ENCODE data around the gene SGSM2. TPM values are rescaled to one million over a fixed set of nuclear protein-coding genes. Genes with fewer than 3 reads are reported as not detected.

SGSM2 gene
- total and polyA plus RNA-seq, 2 of the 13 experiments (the other 11 are each of a cell fraction or from before 2014, with no cell fraction given): 30.4 to 51.3 TPM

DNA sequence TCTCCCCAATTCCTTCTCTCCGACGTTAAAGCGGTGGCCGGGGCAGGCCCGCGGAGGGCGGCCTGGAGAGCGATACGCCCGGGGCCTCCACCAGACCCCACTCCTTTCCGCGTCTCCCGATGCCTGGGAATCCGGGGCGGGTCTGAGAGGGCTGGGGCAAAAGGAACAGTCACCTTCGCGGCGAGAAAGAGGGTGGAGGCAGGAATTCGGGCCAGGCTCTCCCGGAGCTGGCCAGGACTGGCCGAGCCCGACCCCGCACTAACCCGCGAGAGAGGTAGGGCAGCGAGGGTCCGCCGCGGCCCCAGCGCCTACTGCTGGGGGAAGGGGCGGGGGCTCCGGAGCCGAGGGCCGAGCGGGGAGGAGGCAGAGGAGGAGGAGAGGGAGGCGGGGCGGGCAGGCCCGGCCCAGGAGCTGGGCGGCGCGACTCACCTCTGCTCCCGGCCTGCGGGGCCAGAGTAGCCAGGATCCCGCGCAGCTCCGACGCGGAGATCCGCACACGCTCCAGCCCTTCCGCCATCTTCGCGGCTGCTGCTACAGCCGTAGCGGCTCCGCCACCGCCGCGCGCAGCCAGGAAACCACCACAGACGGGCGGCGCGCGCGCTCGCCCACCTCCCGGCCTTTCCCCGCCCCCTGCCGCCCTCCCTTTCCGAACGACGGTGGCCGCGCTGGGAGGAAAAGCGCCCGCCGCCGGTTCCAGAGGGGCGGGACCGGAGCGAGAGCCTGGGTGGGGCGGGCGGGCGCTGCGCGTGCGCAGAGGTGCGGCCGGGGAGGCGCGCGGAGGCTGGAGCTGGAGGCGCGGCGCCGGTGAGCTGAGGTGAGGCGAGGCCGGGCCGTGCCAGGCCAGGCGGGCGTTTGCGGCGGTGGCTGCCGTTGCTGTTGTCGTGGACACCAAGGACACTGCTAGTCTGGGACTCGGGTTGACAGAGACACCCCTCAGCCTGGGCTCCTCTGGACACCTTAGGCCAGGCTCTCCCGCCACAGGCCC lies 33.8 kb upstream of the SGSM2 start, which contains the start of the genes SMG6 and SRR (continued):
- TF ChIP-seq FUBP1 (CRISPR knock-in tag; IDR thresholded peaks at IDR 0.05; ENCODE audit: borderline replicate concordance) (no peak), ZNF556 (CRISPR knock-in tag; IDR thresholded peaks at IDR 0.05; ENCODE audit: borderline replicate concordance) (0 out of 2 replicates have a peak, but pooled peaks have one; percentile 44), PCBP2 (optimal IDR thresholded peaks at IDR 0.05; ENCODE audit: low read depth, low read length, poor library complexity, severe bottlenecking) (no peak), ZFP37 (CRISPR knock-in tag; IDR thresholded peaks at IDR 0.05; ENCODE audit: borderline replicate concordance) (no peak), KDM5B (CRISPR knock-in tag; IDR thresholded peaks at IDR 0.05; ENCODE audit: borderline replicate concordance) (peak; percentile 57; the same call in 1 of the 2 replicates), RFX3 (CRISPR knock-in tag; IDR thresholded peaks at IDR 0.05) (no peak), RXRA (CRISPR knock-in tag; IDR thresholded peaks at IDR 0.05) (peak; percentile 65; the same call in 1 of the 2 replicates), ZNF274 (CRISPR knock-in tag; IDR thresholded peaks at IDR 0.05) (peak; percentile 39; the same call in 1 of the 2 replicates), ZNF773 (CRISPR knock-in tag; IDR thresholded peaks at IDR 0.05; ENCODE audit: borderline replicate concordance) (0 out of 2 replicates have a peak, but pooled peaks have one; percentile 21), CERS6 (CRISPR knock-in tag; IDR thresholded peaks at IDR 0.05) (no peak), POLR2AphosphoS5 (IDR thresholded peaks at IDR 0.05; ENCODE audit: low read depth, low read length) (peak; percentile 65), ZNF792 (CRISPR knock-in tag; IDR thresholded peaks at IDR 0.05) (peak; percentile 45; the same call in 1 of the 2 replicates), ZFYVE20 (CRISPR knock-in tag; IDR thresholded peaks at IDR 0.05; ENCODE audit: borderline replicate concordance, low read depth) (0 out of 2 replicates have a peak, but pooled peaks have one; percentile 15), MAZ (IDR thresholded peaks at IDR 0.05; ENCODE audit: borderline replicate concordance, low read depth, low read length) (peak; percentile 33), MAZ (CRISPR knock-in tag; IDR thresholded peaks at IDR 0.05; ENCODE audit: low read depth) (peak; percentile 95), ZNF256 (CRISPR knock-in tag; conservative IDR thresholded peaks at IDR 0.05) (no peak), ZNF501 (CRISPR knock-in tag; IDR thresholded peaks at IDR 0.05) (peak; percentile 64; the same call in 1 of the 2 replicates), ZNF564 (CRISPR knock-in tag; IDR thresholded peaks at IDR 0.05) (peak; percentile 90)
- TF ChIP-seq, protein P1, sequence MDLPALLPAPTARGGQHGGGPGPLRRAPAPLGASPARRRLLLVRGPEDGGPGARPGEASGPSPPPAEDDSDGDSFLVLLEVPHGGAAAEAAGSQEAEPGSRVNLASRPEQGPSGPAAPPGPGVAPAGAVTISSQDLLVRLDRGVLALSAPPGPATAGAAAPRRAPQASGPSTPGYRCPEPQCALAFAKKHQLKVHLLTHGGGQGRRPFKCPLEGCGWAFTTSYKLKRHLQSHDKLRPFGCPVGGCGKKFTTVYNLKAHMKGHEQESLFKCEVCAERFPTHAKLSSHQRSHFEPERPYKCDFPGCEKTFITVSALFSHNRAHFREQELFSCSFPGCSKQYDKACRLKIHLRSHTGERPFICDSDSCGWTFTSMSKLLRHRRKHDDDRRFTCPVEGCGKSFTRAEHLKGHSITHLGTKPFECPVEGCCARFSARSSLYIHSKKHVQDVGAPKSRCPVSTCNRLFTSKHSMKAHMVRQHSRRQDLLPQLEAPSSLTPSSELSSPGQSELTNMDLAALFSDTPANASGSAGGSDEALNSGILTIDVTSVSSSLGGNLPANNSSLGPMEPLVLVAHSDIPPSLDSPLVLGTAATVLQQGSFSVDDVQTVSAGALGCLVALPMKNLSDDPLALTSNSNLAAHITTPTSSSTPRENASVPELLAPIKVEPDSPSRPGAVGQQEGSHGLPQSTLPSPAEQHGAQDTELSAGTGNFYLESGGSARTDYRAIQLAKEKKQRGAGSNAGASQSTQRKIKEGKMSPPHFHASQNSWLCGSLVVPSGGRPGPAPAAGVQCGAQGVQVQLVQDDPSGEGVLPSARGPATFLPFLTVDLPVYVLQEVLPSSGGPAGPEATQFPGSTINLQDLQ (CRISPR knock-in tag; IDR thresholded peaks at IDR 0.05): no peak
- TF ChIP-seq, protein P2, sequence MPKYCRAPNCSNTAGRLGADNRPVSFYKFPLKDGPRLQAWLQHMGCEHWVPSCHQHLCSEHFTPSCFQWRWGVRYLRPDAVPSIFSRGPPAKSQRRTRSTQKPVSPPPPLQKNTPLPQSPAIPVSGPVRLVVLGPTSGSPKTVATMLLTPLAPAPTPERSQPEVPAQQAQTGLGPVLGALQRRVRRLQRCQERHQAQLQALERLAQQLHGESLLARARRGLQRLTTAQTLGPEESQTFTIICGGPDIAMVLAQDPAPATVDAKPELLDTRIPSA (CRISPR knock-in tag; IDR thresholded peaks at IDR 0.05; ENCODE audit: borderline replicate concordance): peak; percentile 95
- TF ChIP-seq, protein P3, sequence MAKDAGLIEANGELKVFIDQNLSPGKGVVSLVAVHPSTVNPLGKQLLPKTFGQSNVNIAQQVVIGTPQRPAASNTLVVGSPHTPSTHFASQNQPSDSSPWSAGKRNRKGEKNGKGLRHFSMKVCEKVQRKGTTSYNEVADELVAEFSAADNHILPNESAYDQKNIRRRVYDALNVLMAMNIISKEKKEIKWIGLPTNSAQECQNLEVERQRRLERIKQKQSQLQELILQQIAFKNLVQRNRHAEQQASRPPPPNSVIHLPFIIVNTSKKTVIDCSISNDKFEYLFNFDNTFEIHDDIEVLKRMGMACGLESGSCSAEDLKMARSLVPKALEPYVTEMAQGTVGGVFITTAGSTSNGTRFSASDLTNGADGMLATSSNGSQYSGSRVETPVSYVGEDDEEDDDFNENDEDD (CRISPR knock-in tag; IDR thresholded peaks at IDR 0.05; ENCODE audit: borderline replicate concordance): peak; percentile 54; the same call in 1 of the 2 replicates

Data from HepG2 (cell line).